Measurements from ENCODE around the gene OR5H2. TPM values are rescaled to one million over a fixed set of nuclear protein-coding genes. Genes with fewer than 3 reads are reported as not detected.

Gene OR5H2
- total and polyA plus RNA-seq, 4 donors = 0.09 TPM; not detected in 3

GRCh38 chr3:98259707-98260106 lies 22.6 kb upstream of the OR5H2 start:
- H3K4me1 ChIP-seq (ENCODE audit: control insufficient read depth in 4 of 4, insufficient read depth in 4 of 4, low read length in 3 of 4) = no peaks in the 10 kb centered on the region
- DNase-seq (ENCODE audit: low spot score) = no peak
- H3K27me3 ChIP-seq (ENCODE audit: control insufficient read depth in 4 of 4, insufficient read depth in 4 of 4, low read length in 3 of 4) = no peaks in the 10 kb centered on the region

GRCh38 chr3:98262046-98262445 lies 20.3 kb upstream of the OR5H2 start:
- Histone ChIP-seq H3K9ac (ENCODE audit: low read depth in 1 of 2, low read length in 2 of 2) (no peak overlapping the region), H3K36me3 (ENCODE audit: control insufficient read depth in 4 of 4, insufficient read depth in 3 of 4, low read depth in 1 of 4, low read length in 3 of 4) (no peaks in the 10 kb centered on the region), H3K4me1 (ENCODE audit: control insufficient read depth in 4 of 4, insufficient read depth in 4 of 4, low read length in 3 of 4) (no peaks in the 10 kb centered on the region), H3K9me3 (ENCODE audit: control insufficient read depth in 4 of 4, low read length in 3 of 4) (no peaks in the 10 kb centered on the region), H3K27ac (ENCODE audit: low read depth in 1 of 2, low read length in 2 of 2) (no peak overlapping the region), H3K4me3 (ENCODE audit: low read depth in 1 of 3, low read length in 3 of 3) (no peak overlapping the region), H3K27me3 (ENCODE audit: control insufficient read depth in 4 of 4, insufficient read depth in 4 of 4, low read length in 3 of 4) (no peaks in the 10 kb centered on the region)
- TF ChIP-seq JUND (IDR thresholded peaks at IDR 0.05) = no peak
- no peak for TF ChIP-seq RAD21 (IDR thresholded peaks at IDR 0.05)
- TF ChIP-seq FOXA2 (IDR thresholded peaks at IDR 0.05) = no peak
- TF ChIP-seq ATF3 (IDR thresholded peaks at IDR 0.05) = no peak
- TF ChIP-seq RXRA (IDR thresholded peaks at IDR 0.05) = no peak
- no peak for TF ChIP-seq CTCF (IDR thresholded peaks at IDR 0.05; ENCODE audit: low read depth, low read length, missing input control)
- TF ChIP-seq EGR1 (IDR thresholded peaks at IDR 0.05; ENCODE audit: low read depth in 2 of 2) = no peak
- no peak for TF ChIP-seq HNF4G (IDR thresholded peaks at IDR 0.05)
- TF ChIP-seq TAF1 (conservative IDR thresholded peaks at IDR 0.05) = no peak
- no peak for TF ChIP-seq FOXA1 (IDR thresholded peaks at IDR 0.05)
- TF ChIP-seq ZBTB33 (IDR thresholded peaks at IDR 0.05) = no peak
- TF ChIP-seq HNF4A (conservative IDR thresholded peaks at IDR 0.05) = no peak
- TF ChIP-seq SP1 (IDR thresholded peaks at IDR 0.05) = no peak
- no peak for TF ChIP-seq REST (IDR thresholded peaks at IDR 0.05)
- TF ChIP-seq NR2F2 (IDR thresholded peaks at IDR 0.05) = no peak
- TF ChIP-seq MAX (IDR thresholded peaks at IDR 0.05) = no peak
- DNase-seq (ENCODE audit: low spot score) = no peak
- 79% methylated on average over 2 of the region's 2 CpGs for WGBS

More at GRCh38 chr3:98259707-98260106, 22.6 kb upstream of the OR5H2 start:
- H3K27ac ChIP-seq (ENCODE audit: low read depth in 1 of 2, low read length in 2 of 2) = no peak overlapping the region
- no peaks in the 10 kb centered on the region for H3K36me3 ChIP-seq (ENCODE audit: control insufficient read depth in 4 of 4, insufficient read depth in 3 of 4, low read depth in 1 of 4, low read length in 3 of 4)
- no peak for TF ChIP-seq RXRA (IDR thresholded peaks at IDR 0.05)
- TF ChIP-seq RAD21 (IDR thresholded peaks at IDR 0.05) = no peak
- no peak for TF ChIP-seq SP1 (IDR thresholded peaks at IDR 0.05)
- TF ChIP-seq GABPA (IDR thresholded peaks at IDR 0.05 in 1 of 2, conservative IDR thresholded peaks at IDR 0.05 in 1 of 2) = no peak
- no peak for TF ChIP-seq YY1 (IDR thresholded peaks at IDR 0.05)
- TF ChIP-seq FOXA2 (IDR thresholded peaks at IDR 0.05) = no peak
- no peak for TF ChIP-seq JUND (IDR thresholded peaks at IDR 0.05)
- no peak for TF ChIP-seq EGR1 (IDR thresholded peaks at IDR 0.05; ENCODE audit: low read depth in 2 of 2)
- TF ChIP-seq FOXA1 (IDR thresholded peaks at IDR 0.05) = no peak
- H3K9ac ChIP-seq (ENCODE audit: low read depth in 1 of 2, low read length in 2 of 2) = no peak overlapping the region
- H3K9me3 ChIP-seq (ENCODE audit: control insufficient read depth in 4 of 4, low read length in 3 of 4) = no peaks in the 10 kb centered on the region
- 66% methylated on average over 2 of the region's 2 CpGs for WGBS
- no peak overlapping the region for H3K4me3 ChIP-seq (ENCODE audit: low read depth in 1 of 3, low read length in 3 of 3)

All from liver (tissue), 9 donors.